HUES48 (cell line): ENCODE data around the gene SPAG9.

ENCODE experiments used
- H3K27ac ChIP-seq: one replicate; pipeline ENCODE4 v1.7.0; 2013; ENCODE audit warnings: low read depth, low read length, inconsistent platforms
- H3K27me3 ChIP-seq: 2 replicates; pipeline ENCODE4 v1.6.1; 2013; ENCODE audit warnings: mild to moderate bottlenecking, low read length; ENCODE audit not compliant: control insufficient read depth, insufficient read depth
- H3K36me3 ChIP-seq: 2 replicates; pipeline ENCODE4 v1.6.1; 2013; ENCODE audit warnings: low read length; ENCODE audit not compliant: control insufficient read depth, insufficient read depth
- H3K4me1 ChIP-seq: 2 replicates; pipeline ENCODE4 v1.6.1; 2013; ENCODE audit warnings: mild to moderate bottlenecking, low read length; ENCODE audit not compliant: control insufficient read depth, insufficient read depth
- H3K4me3 ChIP-seq: 2 replicates; pipeline ENCODE4 v1.5.1; 2013; ENCODE audit warnings: mild to moderate bottlenecking, low read depth, low read length
- H3K9ac ChIP-seq: 2 replicates; pipeline ENCODE4 v1.6.1; 2013; ENCODE audit warnings: mild to moderate bottlenecking, low read depth, low read length, moderate library complexity
- H3K9me3 ChIP-seq: 2 replicates; pipeline ENCODE4 v1.6.1; 2013; ENCODE audit warnings: low read length; ENCODE audit not compliant: control insufficient read depth, insufficient read depth

The SPAG9 gene

GRCh38 chr17:51029568-51030463 lies 90.9 kb downstream of the SPAG9 start:
- H3K36me3 ChIP-seq: no peaks in the 10 kb centered on the region
- H3K27ac ChIP-seq: no peak overlapping the region
- H3K9ac ChIP-seq: no peak overlapping the region
- H3K4me1 ChIP-seq: no peaks in the 10 kb centered on the region
- no peaks in the 10 kb centered on the region for H3K9me3 ChIP-seq
- H3K4me3 ChIP-seq: no peak overlapping the region
- no peaks in the 10 kb centered on the region for H3K27me3 ChIP-seq

GRCh38 chr17:51029142-51029541 lies 91.5 kb downstream of the SPAG9 start:
- Histone ChIP-seq H3K9ac (no peak overlapping the region), H3K27me3 (no peaks in the 10 kb centered on the region), H3K27ac (no peak overlapping the region), H3K4me3 (no peak overlapping the region), H3K36me3 (no peaks in the 10 kb centered on the region), H3K9me3 (no peaks in the 10 kb centered on the region), H3K4me1 (no peaks in the 10 kb centered on the region)

GRCh38 chr17:51028176-51028863 lies 92.3 kb downstream of the SPAG9 start:
- Histone ChIP-seq H3K27ac (no peak overlapping the region), H3K36me3 (no peaks in the 10 kb centered on the region), H3K4me3 (no peak overlapping the region), H3K4me1 (no peaks in the 10 kb centered on the region), H3K9ac (no peak overlapping the region), H3K27me3 (no peaks in the 10 kb centered on the region), H3K9me3 (no peaks in the 10 kb centered on the region)

GRCh38 chr17:51018541-51018940 lies 102.1 kb downstream of the SPAG9 start:
- Histone ChIP-seq H3K27ac (no peak overlapping the region), H3K9me3 (no peaks in the 10 kb centered on the region), H3K4me1 (no peaks in the 10 kb centered on the region), H3K9ac (no peak overlapping the region), H3K27me3 (no peaks in the 10 kb centered on the region), H3K36me3 (peaks cover 53% of the 10 kb centered on the region), H3K4me3 (no peak overlapping the region)

GRCh38 chr17:51017270-51017669 lies 103.4 kb downstream of the SPAG9 start:
- Histone ChIP-seq H3K9ac (no peak overlapping the region), H3K27ac (no peak overlapping the region), H3K4me1 (no peaks in the 10 kb centered on the region), H3K27me3 (no peaks in the 10 kb centered on the region), H3K4me3 (no peak overlapping the region), H3K36me3 (peaks cover 62% of the 10 kb centered on the region), H3K9me3 (no peaks in the 10 kb centered on the region)

- Histone ChIP-seq H3K36me3 (peaks cover 65% of the 10 kb centered on the region), H3K4me1 (no peaks in the 10 kb centered on the region), H3K27ac (no peak overlapping the region)
Measured at GRCh38 chr17:51016099-51016498, 104.6 kb downstream of the SPAG9 start.

GRCh38 chr17:51015145-51015558 lies 105.5 kb downstream of the SPAG9 start:
- Histone ChIP-seq H3K4me3 (no peak overlapping the region), H3K9me3 (no peaks in the 10 kb centered on the region), H3K4me1 (no peaks in the 10 kb centered on the region), H3K27me3 (no peaks in the 10 kb centered on the region), H3K27ac (no peak overlapping the region), H3K36me3 (peaks cover 60% of the 10 kb centered on the region), H3K9ac (no peak overlapping the region)

More at GRCh38 chr17:51016099-51016498, 104.6 kb downstream of the SPAG9 start:
- Histone ChIP-seq H3K9me3 (no peaks in the 10 kb centered on the region), H3K4me3 (no peak overlapping the region), H3K9ac (no peak overlapping the region), H3K27me3 (no peaks in the 10 kb centered on the region)

- H3K9me3 ChIP-seq: no peaks in the 10 kb centered on the region
- H3K4me3 ChIP-seq: no peak overlapping the region
- H3K9ac ChIP-seq: no peak overlapping the region
- H3K4me1 ChIP-seq: no peaks in the 10 kb centered on the region
- H3K36me3 ChIP-seq: peaks cover 55% of the 10 kb centered on the region
- no peaks in the 10 kb centered on the region for H3K27me3 ChIP-seq
- H3K27ac ChIP-seq: no peak overlapping the region
Measured at GRCh38 chr17:51014129-51014528, 106.5 kb downstream of the SPAG9 start.

GRCh38 chr17:51013322-51013721 lies 107.3 kb downstream of the SPAG9 start:
- H3K9me3 ChIP-seq: no peaks in the 10 kb centered on the region
- no peaks in the 10 kb centered on the region for H3K4me1 ChIP-seq
- no peak overlapping the region for H3K4me3 ChIP-seq
- no peaks in the 10 kb centered on the region for H3K27me3 ChIP-seq
- no peak overlapping the region for H3K27ac ChIP-seq
- peaks cover 47% of the 10 kb centered on the region for H3K36me3 ChIP-seq
- no peak overlapping the region for H3K9ac ChIP-seq

GRCh38 chr17:51012538-51012937 lies 108.1 kb downstream of the SPAG9 start:
- no peak overlapping the region for H3K9ac ChIP-seq
- no peaks in the 10 kb centered on the region for H3K9me3 ChIP-seq
- no peaks in the 10 kb centered on the region for H3K27me3 ChIP-seq
- peaks cover 51% of the 10 kb centered on the region for H3K36me3 ChIP-seq
- H3K27ac ChIP-seq: no peak overlapping the region
- H3K4me1 ChIP-seq: no peaks in the 10 kb centered on the region
- no peak overlapping the region for H3K4me3 ChIP-seq

- Histone ChIP-seq H3K27me3 (no peaks in the 10 kb centered on the region), H3K36me3 (peaks cover 59% of the 10 kb centered on the region), H3K4me1 (no peaks in the 10 kb centered on the region), H3K27ac (no peak overlapping the region), H3K9ac (no peak overlapping the region), H3K4me3 (no peak overlapping the region), H3K9me3 (no peaks in the 10 kb centered on the region)
Measured at GRCh38 chr17:51010173-51010675, 110.4 kb downstream of the SPAG9 start.
